GM21576 (cell line): ENCODE results near the gene MCCC2.
A peak's percentile ranks its signal among the peaks of the same experiment; 100 is the strongest.
"Not testable (repeated sequence)": the region's sequence is repeated elsewhere in the genome, so short reads cannot be mapped to it uniquely, and the experiment has no call there.

Source experiments
- ATAC-seq: cut with Tn5 transposase; IDR thresholded peaks from one replicate; pipeline ENCODE4 v1.9.1; 2021; ENCODE audit warnings: mild to moderate bottlenecking, moderate library complexity; ENCODE audit not compliant: unreplicated experiment

Gene MCCC2

DNA sequence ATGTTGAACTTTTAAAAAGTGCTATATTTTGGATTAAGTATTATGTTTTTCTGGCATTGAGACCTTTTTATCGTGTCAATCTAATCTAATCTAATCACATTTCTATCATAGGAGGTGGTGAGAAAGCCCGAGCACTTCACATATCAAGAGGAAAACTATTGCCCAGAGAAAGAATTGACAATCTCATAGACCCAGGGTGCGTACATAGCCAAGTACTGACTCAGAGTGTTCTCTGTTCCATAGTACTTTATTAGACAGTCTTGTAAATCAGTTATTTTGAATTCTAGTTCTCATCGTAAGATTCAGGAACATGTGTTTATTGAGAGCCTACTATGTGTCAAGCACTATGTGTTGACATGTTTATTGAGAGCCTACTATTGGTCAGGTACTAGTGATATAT lies 9.0 kb downstream of the MCCC2 start:
- no peak for ATAC-seq

GRCh38 chr5:71597001-71597400 lies 9.9 kb downstream of the MCCC2 start:
- no peak for ATAC-seq

DNA sequence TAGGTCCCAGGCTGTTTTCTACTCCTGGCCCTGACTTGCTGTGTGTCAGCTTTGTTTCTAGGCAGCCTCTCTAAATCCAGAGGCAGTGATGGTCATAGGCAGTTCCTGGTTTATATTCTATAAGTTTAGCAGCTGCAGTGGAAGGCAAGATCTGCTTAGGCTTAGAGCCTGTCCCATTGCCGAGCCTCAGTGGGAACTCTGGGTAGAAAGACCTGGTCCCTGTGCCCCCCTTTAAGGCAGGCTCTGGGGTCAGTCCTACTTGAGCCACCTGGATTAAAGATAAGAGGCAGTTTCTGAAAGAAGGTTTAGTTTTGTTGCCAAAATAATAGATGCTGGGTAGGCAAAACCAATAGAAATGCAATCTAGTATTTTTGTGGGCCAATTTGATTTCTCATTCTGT lies 13.6 kb downstream of the MCCC2 start:
- ATAC-seq = no peak

DNA sequence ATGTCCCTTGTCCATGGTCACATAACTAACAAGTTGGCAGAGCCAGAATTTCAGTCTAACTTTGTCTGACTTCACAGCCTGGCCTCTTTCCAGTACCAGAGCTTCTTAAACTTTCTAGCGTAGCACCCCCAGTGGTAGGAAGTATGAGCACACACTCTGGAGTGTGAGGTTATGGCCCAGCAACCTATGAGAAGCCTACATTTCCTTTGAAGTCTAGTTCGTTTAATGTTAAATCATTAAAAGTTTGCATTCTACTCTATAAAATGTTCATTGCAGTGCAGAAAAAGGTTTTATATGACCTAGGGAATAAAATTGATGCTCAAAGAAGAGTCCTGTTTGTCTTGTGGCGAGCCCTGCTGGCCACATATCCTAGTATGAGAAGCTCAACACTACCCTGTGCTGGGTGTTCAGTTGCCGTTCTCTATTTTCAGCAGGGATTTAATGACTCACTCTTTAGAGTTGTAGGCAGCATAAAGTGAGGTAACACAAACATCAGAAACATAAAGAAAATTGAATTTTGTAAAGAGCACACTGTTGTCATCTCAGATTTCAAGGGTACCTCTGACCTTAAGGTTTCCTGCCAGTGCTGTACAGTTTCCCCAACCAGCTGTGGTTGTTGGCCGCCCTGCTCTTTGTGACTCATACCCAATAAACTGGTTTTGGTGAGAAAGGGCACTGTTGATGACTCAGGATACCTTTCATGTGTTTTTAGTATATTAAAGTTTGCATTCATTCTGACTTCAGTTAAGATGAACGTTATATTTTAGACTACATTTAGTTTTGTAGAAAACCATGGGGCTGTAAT lies 14.3 kb downstream of the MCCC2 start:
- peak; percentile 86 for ATAC-seq

GRCh38 chr5:71609916-71610315 lies 22.8 kb downstream of the MCCC2 start:
- not testable (repeated sequence) for ATAC-seq

DNA sequence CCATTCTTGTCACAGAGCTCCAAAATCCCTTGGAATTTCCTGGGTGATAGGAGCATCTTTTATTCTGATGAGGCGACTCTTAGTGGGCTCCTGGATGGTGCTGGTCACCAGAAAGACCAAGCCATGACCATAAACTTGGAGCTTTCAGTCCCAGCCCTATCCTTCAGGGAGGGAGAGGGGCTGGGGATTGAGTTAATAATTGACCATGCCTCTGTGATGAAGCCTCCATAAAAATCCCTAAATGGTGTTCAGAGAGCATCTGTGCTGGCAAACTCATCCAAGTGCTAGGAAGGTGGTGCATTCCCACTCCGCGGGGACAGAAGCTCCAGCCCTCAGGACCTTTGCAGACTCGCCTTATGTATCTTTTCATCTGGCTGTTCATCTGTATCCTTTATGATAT lies 28.7 kb downstream of the MCCC2 start:
- ATAC-seq = no peak

DNA sequence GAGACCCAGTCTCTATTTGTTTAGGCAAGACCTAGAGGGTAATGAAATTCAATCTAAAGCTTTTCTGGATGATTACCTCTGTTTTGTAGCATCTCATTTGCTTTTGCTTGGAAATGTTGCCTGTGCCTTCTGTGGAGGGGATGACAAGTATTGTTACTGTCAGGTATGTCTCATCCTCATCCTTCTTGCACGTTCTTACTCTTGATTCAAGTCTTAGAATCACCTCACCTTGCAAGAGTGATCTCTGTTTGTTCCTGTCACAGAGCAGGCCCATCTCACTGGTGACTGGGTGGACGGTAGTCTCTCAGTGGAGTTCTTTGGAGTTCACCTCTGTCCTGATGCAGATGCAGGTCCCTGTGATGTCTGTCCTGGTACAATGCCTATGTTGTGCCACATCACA lies 33.5 kb downstream of the MCCC2 start:
- ATAC-seq = no peak

GRCh38 chr5:71621268-71621667 lies 34.1 kb downstream of the MCCC2 start:
- no peak for ATAC-seq

DNA sequence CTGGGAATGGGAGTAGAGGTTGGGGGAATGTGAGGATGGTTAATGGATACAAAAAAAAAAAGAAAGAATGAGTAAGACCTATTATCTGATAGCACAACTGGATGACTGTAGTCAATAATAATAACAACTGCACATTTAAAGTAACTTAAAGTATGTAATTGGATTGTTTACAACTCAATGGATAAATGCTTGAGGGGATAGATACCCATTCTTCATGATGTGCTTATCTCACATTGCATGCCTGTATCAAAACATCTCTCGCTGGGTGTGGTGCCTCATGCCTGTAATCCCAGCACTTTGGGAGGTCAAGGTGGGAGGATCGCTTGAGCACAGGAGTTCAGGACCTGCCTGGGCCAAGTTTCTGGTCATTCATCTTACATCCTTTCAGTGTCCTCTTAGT lies 34.6 kb downstream of the MCCC2 start:
- ATAC-seq = no peak

DNA sequence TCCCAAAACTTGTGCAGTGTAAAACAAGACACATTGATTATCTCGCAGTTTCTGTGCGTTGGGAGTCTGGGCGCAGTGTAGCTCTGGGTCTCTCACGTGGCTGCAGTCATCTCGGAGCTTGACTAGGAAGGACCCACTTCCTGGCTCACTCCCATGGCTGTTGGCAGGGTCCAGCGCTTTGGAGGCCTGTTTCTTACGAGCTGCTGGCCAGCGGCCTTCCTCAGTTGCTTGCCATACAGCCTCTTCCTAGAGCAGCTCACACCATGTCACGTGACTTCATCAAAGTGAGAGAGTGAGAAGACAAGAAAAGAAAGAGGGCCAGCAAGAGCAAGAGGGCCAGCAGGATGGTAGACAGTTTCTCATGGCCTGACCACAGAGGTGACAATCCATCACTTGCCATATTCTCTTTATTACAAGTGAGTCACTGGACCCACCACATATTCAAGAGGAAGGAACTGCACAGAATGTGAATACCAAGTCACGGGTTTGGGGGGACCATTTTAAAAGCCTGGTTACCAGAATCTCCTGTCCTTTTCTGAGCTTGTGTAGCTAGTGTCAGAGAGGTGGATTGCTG lies 36.2 kb downstream of the MCCC2 start:
- no peak for ATAC-seq

- no peak for ATAC-seq
Measured at GRCh38 chr5:71629950-71630349, 42.8 kb downstream of the MCCC2 start.

DNA sequence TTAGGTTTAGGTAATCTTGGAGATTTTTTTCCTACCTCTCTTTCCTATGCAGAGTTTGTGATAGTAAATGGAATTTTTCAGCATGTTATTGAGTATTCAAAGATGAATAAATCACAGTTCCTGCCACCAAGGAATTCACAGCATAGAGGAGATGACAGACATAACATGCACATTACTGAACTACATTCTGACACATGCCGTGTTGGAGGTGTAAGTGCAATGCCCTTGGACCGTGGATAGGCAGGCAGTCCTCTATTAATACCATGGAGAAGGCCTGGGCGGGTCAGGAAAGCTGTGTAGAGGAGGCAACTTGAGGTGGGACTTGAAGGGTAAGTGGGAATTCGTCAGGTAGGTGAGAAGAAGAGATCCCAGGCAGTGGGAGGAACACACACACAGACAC lies 43.9 kb downstream of the MCCC2 start:
- no peak for ATAC-seq

- ATAC-seq = no peak
Measured at GRCh38 chr5:71632168-71632567, 45.0 kb downstream of the MCCC2 start.

- no peak for ATAC-seq
Measured at GRCh38 chr5:71633255-71634155, 46.4 kb downstream of the MCCC2 start.

- ATAC-seq = no peak
Measured at GRCh38 chr5:71637133-71637532, 50.0 kb downstream of the MCCC2 start.

DNA sequence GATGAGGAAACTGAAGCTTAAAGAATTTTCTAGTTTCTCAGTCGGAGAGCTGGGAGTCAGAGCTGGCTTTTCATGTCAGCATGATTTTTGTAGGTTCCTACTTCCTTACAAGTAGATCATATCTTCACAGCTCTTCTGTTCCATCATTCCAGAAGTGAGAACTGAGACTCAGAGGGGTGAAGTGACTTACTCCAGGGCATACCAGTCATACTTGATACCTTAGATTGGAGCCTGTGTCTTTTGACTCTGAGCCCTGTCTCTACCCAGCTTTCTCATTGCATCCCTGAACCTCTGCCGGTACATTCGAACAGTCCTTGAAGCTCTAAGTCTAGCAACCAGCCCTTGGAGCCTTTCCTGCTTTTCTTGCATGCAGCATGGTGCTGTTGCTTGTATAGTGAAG lies 53.3 kb downstream of the MCCC2 start:
- ATAC-seq = no peak

GRCh38 chr5:71645030-71645429 lies 57.9 kb downstream of the MCCC2 start:
- no peak for ATAC-seq

DNA sequence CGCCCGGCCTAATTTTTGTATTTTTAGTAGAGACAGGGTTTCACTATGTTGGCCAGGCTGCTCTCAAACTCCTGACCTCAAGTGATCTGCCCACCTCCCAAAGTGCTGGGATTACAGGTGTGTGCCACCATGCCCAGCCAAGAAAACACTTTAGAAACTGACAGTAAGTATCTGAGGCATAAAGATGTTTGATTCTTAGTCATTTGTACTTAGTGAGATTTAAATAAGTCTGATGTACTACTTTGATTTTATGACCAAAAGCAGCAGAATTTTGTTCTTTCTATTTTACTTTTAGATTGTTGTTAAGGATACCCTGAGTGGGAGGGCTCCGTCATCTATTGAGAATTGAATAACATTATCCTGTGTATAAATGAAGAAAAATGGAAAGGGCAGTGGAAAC lies 63.8 kb downstream of the MCCC2 start:
- not testable (repeated sequence) for ATAC-seq

- no peak for ATAC-seq
Measured at GRCh38 chr5:71651579-71651978, 64.4 kb downstream of the MCCC2 start.

DNA sequence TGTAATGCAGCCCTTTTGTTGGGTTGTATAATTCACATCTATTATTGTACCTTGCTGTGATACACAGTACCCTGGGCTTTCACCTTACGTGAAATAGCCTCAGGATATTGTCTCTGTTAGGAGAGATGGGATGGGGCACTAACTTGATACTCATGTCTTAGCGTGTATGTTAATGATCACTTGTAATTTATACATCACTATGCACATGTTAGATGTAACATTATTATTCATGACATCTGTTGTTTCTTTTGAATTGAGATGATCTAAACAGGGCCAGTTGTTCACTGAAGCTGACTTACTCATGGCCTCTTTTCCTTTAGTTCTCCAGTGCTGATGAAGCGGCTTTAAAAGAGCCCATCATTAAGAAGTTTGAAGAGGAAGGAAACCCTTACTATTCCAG lies 65.2 kb downstream of the MCCC2 start:
- no peak for ATAC-seq

DNA sequence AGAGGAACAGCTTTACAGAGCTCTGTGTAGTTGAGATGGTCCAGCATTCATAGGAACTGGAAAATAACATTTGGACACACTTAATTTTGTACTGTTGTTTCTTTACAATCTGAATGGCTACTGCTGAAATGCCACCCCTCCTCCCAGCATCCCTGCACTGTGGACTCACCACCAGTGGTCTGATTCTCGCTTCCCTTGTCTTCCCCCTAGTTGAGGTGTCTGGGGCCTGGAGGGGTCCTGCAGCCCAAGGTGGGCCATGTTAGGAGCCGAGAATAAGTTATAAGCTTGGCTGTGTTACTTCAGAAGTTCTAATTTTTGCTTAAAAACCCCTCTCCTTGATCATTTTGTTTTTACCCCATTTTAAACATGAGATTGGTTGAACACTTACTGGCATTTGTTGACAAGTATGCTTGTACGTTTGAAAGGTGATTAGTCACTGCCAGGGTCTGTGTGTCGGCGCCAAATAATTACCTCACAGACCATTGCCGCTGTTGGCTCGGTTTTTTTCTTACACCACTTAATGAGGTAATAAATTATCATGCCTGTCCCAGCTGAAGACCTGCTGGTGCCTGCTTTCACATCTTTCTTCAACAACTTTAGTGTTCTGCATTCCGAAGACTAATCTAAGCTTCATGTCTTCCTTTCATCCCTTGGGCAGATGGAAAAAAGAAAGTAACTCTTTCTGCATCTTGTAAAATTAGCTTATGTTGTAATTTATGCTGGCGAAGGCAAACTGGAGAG lies 65.8 kb downstream of the MCCC2 start:
- no peak for ATAC-seq
